ENCODE data around the gene CDH7.
A peak's percentile ranks its signal among the peaks of the same experiment; 100 is the strongest.

Gene CDH7

GRCh38 chr18:65762556-65762955, 11.7 kb downstream of the CDH7 start:
- H3K4me3 ChIP-seq (ENCODE audit: low read depth, low read length), result no peak overlapping the region
- DNase-seq (ENCODE audit: low read depth), result peak; percentile 51

GRCh38 chr18:65767406-65767805, 16.6 kb downstream of the CDH7 start:
- no peak for DNase-seq (ENCODE audit: low read depth)
- no peak overlapping the region for H3K4me3 ChIP-seq (ENCODE audit: low read depth, low read length)
- no peak for TF ChIP-seq CTCF (IDR thresholded peaks at IDR 0.05; ENCODE audit: control insufficient read depth, extremely low read depth, insufficient read depth)

More at GRCh38 chr18:65762556-65762955, 11.7 kb downstream of the CDH7 start:
- no peak for TF ChIP-seq CTCF (IDR thresholded peaks at IDR 0.05; ENCODE audit: control insufficient read depth, extremely low read depth, insufficient read depth)

GRCh38 chr18:65768120-65768778, 17.4 kb downstream of the CDH7 start:
- TF ChIP-seq CTCF (IDR thresholded peaks at IDR 0.05; ENCODE audit: control insufficient read depth, extremely low read depth, insufficient read depth), result no peak
- H3K4me3 ChIP-seq (ENCODE audit: low read depth, low read length), result no peak overlapping the region
- DNase-seq (ENCODE audit: low read depth), result no peak

- no peak overlapping the region for H3K4me3 ChIP-seq (ENCODE audit: low read depth, low read length)
- no peak for TF ChIP-seq CTCF (IDR thresholded peaks at IDR 0.05; ENCODE audit: control insufficient read depth, extremely low read depth, insufficient read depth)
- no peak for DNase-seq (ENCODE audit: low read depth)
Measured at GRCh38 chr18:65769652-65770051, 18.8 kb downstream of the CDH7 start.

GRCh38 chr18:65786474-65786873, 35.7 kb downstream of the CDH7 start:
- TF ChIP-seq CTCF (IDR thresholded peaks at IDR 0.05; ENCODE audit: control insufficient read depth, extremely low read depth, insufficient read depth), result no peak
- no peak for DNase-seq (ENCODE audit: low read depth)

GRCh38 chr18:65788373-65788772, 37.6 kb downstream of the CDH7 start:
- peak; percentile 82 for TF ChIP-seq CTCF (IDR thresholded peaks at IDR 0.05; ENCODE audit: control insufficient read depth, extremely low read depth, insufficient read depth)
- peak; percentile 52 for DNase-seq (ENCODE audit: low read depth)
- H3K4me3 ChIP-seq (ENCODE audit: low read depth, low read length), result no peak overlapping the region

More at GRCh38 chr18:65786474-65786873, 35.7 kb downstream of the CDH7 start:
- no peak overlapping the region for H3K4me3 ChIP-seq (ENCODE audit: low read depth, low read length)

GRCh38 chr18:65790604-65791003, 39.8 kb downstream of the CDH7 start:
- DNase-seq (ENCODE audit: low read depth), result no peak
- no peak for TF ChIP-seq CTCF (IDR thresholded peaks at IDR 0.05; ENCODE audit: control insufficient read depth, extremely low read depth, insufficient read depth)

More at GRCh38 chr18:65790604-65791003, 39.8 kb downstream of the CDH7 start:
- no peak overlapping the region for H3K4me3 ChIP-seq (ENCODE audit: low read depth, low read length)
